HG02870 (cell line): ENCODE data around the gene GABPB2.

Experiments
- ATAC-seq: cut with Tn5 transposase; IDR thresholded peaks from one replicate; pipeline ENCODE4 v1.9.1; 2021; ENCODE audit warnings: mild to moderate bottlenecking, moderate library complexity; ENCODE audit not compliant: unreplicated experiment

Gene GABPB2

GRCh38 chr1:151070474-151071276, at the start of gene GABPB2:
GABPB2 (plus strand) TSS chr1:151070761; CDS start chr1:151088190, 17,429 bp downstream.
- peak; percentile 78 for ATAC-seq

GRCh38 chr1:151024540-151025146, 45.9 kb upstream of the GABPB2 start:
- no peak for ATAC-seq

- ATAC-seq = no peak
Observed at GRCh38 chr1:151026460-151026859, 44.1 kb upstream of the GABPB2 start.

GRCh38 chr1:151032164-151032563, 38.4 kb upstream of the GABPB2 start:
- no peak for ATAC-seq

GRCh38 chr1:151035167-151035566, 35.4 kb upstream of the GABPB2 start:
- ATAC-seq = no peak

GRCh38 chr1:151036356-151036755, 34.2 kb upstream of the GABPB2 start, which contains the start of gene BNIPL:
BNIPL (plus strand) TSS chr1:151036586; CDS start chr1:151036726, 140 bp downstream.
- ATAC-seq = no peak

- ATAC-seq = no peak
Observed at GRCh38 chr1:151037032-151037431, 33.5 kb upstream of the GABPB2 start.

GRCh38 chr1:151039521-151039920, 31.0 kb upstream of the GABPB2 start:
- no peak for ATAC-seq

GRCh38 chr1:151043163-151043562, 27.4 kb upstream of the GABPB2 start:
- no peak for ATAC-seq

- no peak for ATAC-seq
Observed at GRCh38 chr1:151047591-151047924, 23.0 kb upstream of the GABPB2 start, which contains the start of gene C1orf56. C1orf56 (plus strand) TSS chr1:151047751; CDS start chr1:151047848, 97 bp downstream.

GRCh38 chr1:151047925-151048644, 22.5 kb upstream of the GABPB2 start:
- ATAC-seq = no peak

GRCh38 chr1:151048645-151049032, 21.9 kb upstream of the GABPB2 start:
- no peak for ATAC-seq

GRCh38 chr1:151049458-151049857, 21.1 kb upstream of the GABPB2 start:
- ATAC-seq = no peak

- ATAC-seq = no peak
Observed at GRCh38 chr1:151050051-151050688, 20.4 kb upstream of the GABPB2 start.

- no peak for ATAC-seq
Observed at GRCh38 chr1:151051356-151052009, 19.1 kb upstream of the GABPB2 start.

GRCh38 chr1:151054971-151055547, 15.5 kb upstream of the GABPB2 start:
- no peak for ATAC-seq

GRCh38 chr1:151055581-151055980, 15.0 kb upstream of the GABPB2 start:
- ATAC-seq = no peak

GRCh38 chr1:151056149-151056548, 14.4 kb upstream of the GABPB2 start:
- no peak for ATAC-seq

- no peak for ATAC-seq
Observed at GRCh38 chr1:151058692-151059091, 11.9 kb upstream of the GABPB2 start.
